NB4 (cell line): ENCODE results near the gene EEF1AKMT3.

Source experiments
- DNase-seq: peaks from one replicate; pipeline ENCODE4 v3.0.0; 2010; ENCODE audit warnings: low read depth
- H3K4me3 ChIP-seq: one replicate; pipeline ENCODE4 v1.5.1; 2011; ENCODE audit warnings: mild to moderate bottlenecking, low read depth, low read length, moderate library complexity
- MAX ChIP-seq: IDR thresholded peaks from 2 replicates; pipeline ENCODE4 v1.6.1; 2011; ENCODE audit warnings: low read depth, low read length
- MYC ChIP-seq: IDR thresholded peaks from 2 replicates; pipeline ENCODE4 v1.6.1; 2011; ENCODE audit warnings: low read depth, low read length
- POLR2A ChIP-seq: IDR thresholded peaks from 2 replicates; pipeline ENCODE4 v1.6.1; 2011; ENCODE audit warnings: mild to moderate bottlenecking; ENCODE audit not compliant: insufficient read length; ENCODE audit errors: extremely low read depth
- TF ChIP-seq, protein P1 (sequence below): IDR thresholded peaks from one replicate; pipeline ENCODE4 v1.5.1; 2012; ENCODE audit warnings: low read depth, low read length

Gene EEF1AKMT3

DNA sequence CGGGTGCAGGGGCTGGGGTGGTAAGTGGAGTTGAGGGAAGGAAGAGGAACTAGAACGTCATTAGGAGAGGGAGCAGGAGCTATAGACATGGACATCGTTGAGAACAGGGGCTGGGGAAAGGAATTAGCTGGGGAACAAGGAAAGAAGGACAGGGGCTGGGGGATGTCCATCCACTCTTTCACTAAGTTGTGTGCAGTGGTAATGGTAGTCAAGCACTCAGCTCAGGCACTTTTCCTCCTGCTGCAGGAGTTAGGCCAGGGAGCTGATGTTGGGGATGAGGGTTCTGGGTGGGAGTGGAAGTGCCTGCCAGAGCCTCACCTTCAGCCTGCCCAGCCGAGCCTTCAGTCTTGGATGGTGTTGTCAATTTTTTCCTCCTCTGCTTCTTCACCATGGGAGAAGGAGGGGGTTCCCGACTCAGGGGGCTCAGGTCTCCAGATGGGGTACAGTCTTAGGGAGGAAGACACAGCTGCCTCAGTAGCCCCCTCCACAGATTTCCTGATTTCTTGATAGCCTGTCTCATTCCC lies 43.0 kb upstream of the EEF1AKMT3 start:
- TF ChIP-seq MYC, result no peak
- TF ChIP-seq, protein P1, sequence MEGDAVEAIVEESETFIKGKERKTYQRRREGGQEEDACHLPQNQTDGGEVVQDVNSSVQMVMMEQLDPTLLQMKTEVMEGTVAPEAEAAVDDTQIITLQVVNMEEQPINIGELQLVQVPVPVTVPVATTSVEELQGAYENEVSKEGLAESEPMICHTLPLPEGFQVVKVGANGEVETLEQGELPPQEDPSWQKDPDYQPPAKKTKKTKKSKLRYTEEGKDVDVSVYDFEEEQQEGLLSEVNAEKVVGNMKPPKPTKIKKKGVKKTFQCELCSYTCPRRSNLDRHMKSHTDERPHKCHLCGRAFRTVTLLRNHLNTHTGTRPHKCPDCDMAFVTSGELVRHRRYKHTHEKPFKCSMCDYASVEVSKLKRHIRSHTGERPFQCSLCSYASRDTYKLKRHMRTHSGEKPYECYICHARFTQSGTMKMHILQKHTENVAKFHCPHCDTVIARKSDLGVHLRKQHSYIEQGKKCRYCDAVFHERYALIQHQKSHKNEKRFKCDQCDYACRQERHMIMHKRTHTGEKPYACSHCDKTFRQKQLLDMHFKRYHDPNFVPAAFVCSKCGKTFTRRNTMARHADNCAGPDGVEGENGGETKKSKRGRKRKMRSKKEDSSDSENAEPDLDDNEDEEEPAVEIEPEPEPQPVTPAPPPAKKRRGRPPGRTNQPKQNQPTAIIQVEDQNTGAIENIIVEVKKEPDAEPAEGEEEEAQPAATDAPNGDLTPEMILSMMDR, result no peak
- TF ChIP-seq POLR2A, result no peak

DNA sequence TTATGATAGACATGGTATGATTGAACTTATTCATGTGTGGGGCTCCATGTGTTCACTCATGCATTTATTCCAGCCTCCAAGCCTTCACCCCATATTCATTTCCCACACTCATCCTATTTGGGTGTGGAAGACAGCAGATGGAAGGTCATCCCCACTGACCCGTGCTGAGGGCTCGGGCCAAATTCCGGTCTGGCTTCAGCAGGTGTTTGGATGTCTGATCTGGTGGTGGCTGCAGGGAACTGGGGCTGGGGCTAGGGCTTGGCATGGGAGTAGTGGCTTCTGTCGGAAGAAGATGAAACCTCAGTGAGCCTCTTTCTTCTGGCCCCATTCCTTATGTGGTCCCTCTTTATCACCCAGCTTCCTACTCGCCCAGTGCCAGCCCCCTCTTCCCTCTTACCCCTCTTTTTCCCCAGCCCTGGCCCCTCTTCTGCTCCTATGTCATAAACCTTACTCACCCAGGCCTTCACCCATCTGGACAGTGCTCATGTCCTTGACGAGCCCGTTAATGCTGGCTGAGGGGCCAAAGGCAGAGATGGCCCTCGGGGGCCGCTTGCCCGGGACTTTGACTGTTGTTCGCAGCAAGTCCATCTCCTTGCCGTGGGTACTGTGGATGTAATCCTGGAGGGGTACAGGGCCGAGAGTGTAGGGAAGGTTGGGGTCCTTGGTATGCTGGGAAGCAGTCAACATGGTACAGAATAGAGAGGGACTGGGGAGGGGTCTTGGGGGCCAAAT lies 41.9 kb upstream of the EEF1AKMT3 start:
- no peak overlapping the region for H3K4me3 ChIP-seq
- no peak for TF ChIP-seq MAX
- no peak for TF ChIP-seq MYC
- no peak for TF ChIP-seq POLR2A
- TF ChIP-seq, protein P1, result no peak
- DNase-seq, result no peak

More for the DNA sequence above, 43.0 kb upstream of the EEF1AKMT3 start:
- H3K4me3 ChIP-seq, result no peak overlapping the region
- no peak for DNase-seq

GRCh38 chr12:57731411-57732080 lies 40.9 kb upstream of the EEF1AKMT3 start:
- DNase-seq, result no peak
- no peak for TF ChIP-seq POLR2A
- TF ChIP-seq, protein P1, result no peak
- TF ChIP-seq MYC, result no peak
- TF ChIP-seq MAX, result no peak
- H3K4me3 ChIP-seq, result no peak overlapping the region

- TF ChIP-seq MAX (no peak), POLR2A (no peak), MYC (no peak)
- TF ChIP-seq, protein P1, result no peak
- H3K4me3 ChIP-seq, result no peak overlapping the region
- no peak for DNase-seq
Observed at GRCh38 chr12:57732270-57732669, 40.1 kb upstream of the EEF1AKMT3 start.

DNA sequence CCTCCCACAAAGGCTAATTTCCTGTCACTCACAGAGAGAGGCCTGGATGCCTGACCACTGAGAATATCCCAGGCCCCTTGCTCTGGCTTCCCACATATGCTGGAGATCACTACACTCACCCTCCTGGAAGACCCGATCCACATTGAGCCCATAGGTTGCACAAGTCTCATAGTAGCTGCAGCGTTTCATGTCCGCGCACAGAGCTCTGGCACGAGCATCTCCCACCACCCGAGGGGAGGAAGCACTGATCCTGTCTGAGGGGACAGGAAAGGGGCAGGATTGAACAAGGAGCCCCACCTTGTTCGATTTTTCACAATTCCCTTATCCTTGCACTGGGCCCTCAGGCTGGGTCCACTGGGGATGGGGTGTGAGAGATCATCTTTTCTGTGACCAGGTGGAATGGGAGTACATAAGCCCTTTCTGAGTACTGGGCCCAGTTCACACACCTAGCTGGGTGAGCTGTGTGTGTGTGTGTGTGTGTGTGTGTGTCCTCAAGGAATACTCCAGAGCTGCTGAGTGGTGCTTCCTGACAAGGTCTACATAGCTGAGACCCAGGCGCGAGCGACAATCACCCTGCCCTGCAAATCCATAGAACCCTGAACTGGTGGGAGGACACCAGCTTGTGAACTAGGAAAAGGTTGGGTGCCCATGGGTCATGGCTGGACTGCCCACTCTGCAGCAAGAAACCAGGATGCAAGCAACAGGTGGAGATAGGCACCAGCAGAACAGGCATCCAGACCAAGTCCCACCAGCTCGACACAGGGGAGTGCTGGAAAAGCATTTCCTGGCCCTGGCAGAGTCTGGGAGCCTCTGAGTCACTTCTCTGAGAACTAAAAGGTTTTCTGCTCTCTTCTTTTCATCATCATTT lies 39.5 kb upstream of the EEF1AKMT3 start:
- DNase-seq, result no peak
- TF ChIP-seq MYC, result no peak
- no peak for TF ChIP-seq MAX
- no peak for TF ChIP-seq POLR2A
- TF ChIP-seq, protein P1, result no peak
- H3K4me3 ChIP-seq, result no peak overlapping the region
